NT2/D1 (cell line): ENCODE measurements around the gene NAT14.
A peak's percentile ranks its signal among the peaks of the same experiment; 100 is the strongest.

Experiments used
- DNase-seq: peaks from one replicate; pipeline ENCODE4 v3.0.0-alpha.2; 2011; ENCODE audit warnings: low read depth, low spot score
- H3K27me3 ChIP-seq: 2 replicates; pipeline ENCODE4 v1.6.0; 2011; ENCODE audit warnings: mild to moderate bottlenecking; ENCODE audit not compliant: insufficient read length, insufficient read depth
- H3K36me3 ChIP-seq: 2 replicates; pipeline ENCODE4 v1.6.1; 2011; ENCODE audit warnings: mild to moderate bottlenecking, low read length, mixed read lengths; ENCODE audit not compliant: insufficient read depth, insufficient read length
- H3K4me1 ChIP-seq: 2 replicates; pipeline ENCODE4 v1.5.1; 2011; ENCODE audit not compliant: insufficient read depth, insufficient read length
- H3K4me3 ChIP-seq: 2 replicates; pipeline ENCODE4 v1.5.1; 2011; ENCODE audit warnings: low read depth; ENCODE audit not compliant: insufficient read length
- H3K9ac ChIP-seq: 2 replicates; pipeline ENCODE4 v1.6.0; 2011; ENCODE audit warnings: low read depth; ENCODE audit not compliant: insufficient read length
- H3K9me3 ChIP-seq: 2 replicates; pipeline ENCODE4 v1.5.1; 2011; ENCODE audit warnings: mild to moderate bottlenecking, low read length; ENCODE audit not compliant: insufficient read depth
- SUZ12 ChIP-seq: IDR thresholded peaks from 2 replicates; pipeline ENCODE4 v1.6.1; 2011; ENCODE audit not compliant: insufficient read length, insufficient read depth; ENCODE audit errors: extremely low read depth
- YY1 ChIP-seq: IDR thresholded peaks from 2 replicates; pipeline ENCODE4 v1.6.1; 2011; ENCODE audit not compliant: insufficient read length, insufficient read depth
- ZNF274 ChIP-seq: IDR thresholded peaks from 2 replicates; pipeline ENCODE4 v1.6.1; 2011; ENCODE audit warnings: mild to moderate bottlenecking, low read depth, low read length

The NAT14 gene

GRCh38 chr19:55520691-55521292, 35.8 kb downstream of the NAT14 start:
- DNase-seq: no peak
- Histone ChIP-seq H3K9ac (no peak overlapping the region), H3K4me1 (peaks cover 10% of the 10 kb centered on the region), H3K4me3 (no peak overlapping the region), H3K36me3 (no peaks in the 10 kb centered on the region), H3K9me3 (no peaks in the 10 kb centered on the region), H3K27me3 (no peaks in the 10 kb centered on the region)
- TF ChIP-seq SUZ12: no peak
- TF ChIP-seq YY1: no peak
- TF ChIP-seq ZNF274: no peak

- DNase-seq: no peak
- peaks cover 19% of the 10 kb centered on the region for H3K4me1 ChIP-seq
- H3K9ac ChIP-seq: no peak overlapping the region
- no peak overlapping the region for H3K4me3 ChIP-seq
- no peaks in the 10 kb centered on the region for H3K9me3 ChIP-seq
- TF ChIP-seq ZNF274: no peak
- TF ChIP-seq YY1: no peak
- no peak for TF ChIP-seq SUZ12
- no peaks in the 10 kb centered on the region for H3K36me3 ChIP-seq
- H3K27me3 ChIP-seq: no peaks in the 10 kb centered on the region
These were observed 40.5 kb downstream of the NAT14 start for GRCh38 chr19:55525289-55526101.

- no peak overlapping the region for H3K4me3 ChIP-seq
- no peak overlapping the region for H3K9ac ChIP-seq
- DNase-seq: no peak
- no peaks in the 10 kb centered on the region for H3K9me3 ChIP-seq
- no peaks in the 10 kb centered on the region for H3K27me3 ChIP-seq
- H3K4me1 ChIP-seq: peaks cover 19% of the 10 kb centered on the region
- H3K36me3 ChIP-seq: peaks cover 5% of the 10 kb centered on the region
- TF ChIP-seq ZNF274 (no peak), SUZ12 (no peak), YY1 (no peak)
These were observed 41.5 kb downstream of the NAT14 start for GRCh38 chr19:55526216-55527196.

- no peak overlapping the region for H3K4me3 ChIP-seq
- no peak for DNase-seq
- no peak for TF ChIP-seq ZNF274
- no peak for TF ChIP-seq YY1
- TF ChIP-seq SUZ12: no peak
These were observed 42.4 kb downstream of the NAT14 start for GRCh38 chr19:55527197-55528029.

GRCh38 chr19:55528030-55528803, 43.2 kb downstream of the NAT14 start:
- no peak for TF ChIP-seq ZNF274
- TF ChIP-seq YY1: no peak
- TF ChIP-seq SUZ12: no peak
- Histone ChIP-seq H3K4me3 (no peak overlapping the region), H3K9ac (peak overlapping the region; percentile 51), H3K4me1 (peaks cover 15% of the 10 kb centered on the region), H3K27me3 (no peaks in the 10 kb centered on the region), H3K9me3 (no peaks in the 10 kb centered on the region), H3K36me3 (peaks cover 5% of the 10 kb centered on the region)
- no peak for DNase-seq

More at GRCh38 chr19:55527197-55528029, 42.4 kb downstream of the NAT14 start:
- Histone ChIP-seq H3K9ac (no peak overlapping the region), H3K4me1 (peaks cover 15% of the 10 kb centered on the region), H3K27me3 (no peaks in the 10 kb centered on the region), H3K9me3 (no peaks in the 10 kb centered on the region), H3K36me3 (peaks cover 5% of the 10 kb centered on the region)
